Smooth muscle cell (in vitro differentiated cells): ENCODE data around the gene ADCYAP1R1. TPM values are rescaled to one million over a fixed set of nuclear protein-coding genes. Genes with fewer than 3 reads are reported as not detected.
A peak's percentile ranks its signal among the peaks of the same experiment; 100 is the strongest.

Source experiments
- DNase-seq: peaks from one replicate; lab custom pipeline; 2025; ENCODE audit not compliant: unreplicated experiment; lab: John Stamatoyannopoulos, UW
- H2AFZ ChIP-seq: fragments of 200-600 bp; sonication (generic); 2 replicates; pipeline ENCODE4 v1.6.0; 2016; ENCODE audit warnings: antibody characterized with exemption, low read depth, mild to moderate bottlenecking
- H3F3A ChIP-seq: fragments of 200-600 bp; sonication (generic); 2 replicates; pipeline ENCODE4 v1.6.0; 2017; ENCODE audit warnings: antibody characterized with exemption, low read depth
- H3K27ac ChIP-seq: fragments of 200-600 bp; sonication (generic); 2 replicates; pipeline ENCODE4 v1.5.1; 2016; ENCODE audit warnings: low read depth, mild to moderate bottlenecking
- H3K27me3 ChIP-seq: fragments of 200-600 bp; sonication (generic); 2 replicates; pipeline ENCODE4 v1.6.1; 2016; ENCODE audit warnings: low read depth, mild to moderate bottlenecking
- H3K36me3 ChIP-seq: fragments of 200-600 bp; sonication (generic); 2 replicates; pipeline ENCODE4 v1.5.1; 2016; ENCODE audit warnings: low read depth
- H3K4me1 ChIP-seq: fragments of 200-600 bp; sonication (generic); 2 replicates; pipeline ENCODE4 v1.5.1; 2016; ENCODE audit warnings: low read depth
- H3K4me2 ChIP-seq: fragments of 200-600 bp; sonication (generic); 2 replicates; pipeline ENCODE4 v1.6.0; 2016; ENCODE audit warnings: mild to moderate bottlenecking
- H3K4me3 ChIP-seq: fragments of 200-600 bp; sonication (generic); 2 replicates; pipeline ENCODE4 v1.5.1; 2016; ENCODE audit warnings: mild to moderate bottlenecking
- H3K79me2 ChIP-seq: fragments of 200-600 bp; sonication (generic); 2 replicates; pipeline ENCODE4 v1.6.0; 2016; ENCODE audit warnings: low read depth, mild to moderate bottlenecking
- H3K9ac ChIP-seq: fragments of 200-600 bp; sonication (generic); 2 replicates; pipeline ENCODE4 v1.6.0; 2016; ENCODE audit warnings: low read depth
- H3K9me3 ChIP-seq: fragments of 200-600 bp; sonication (generic); replicated peaks from 2 replicates; pipeline ENCODE4 v1.5.1; 2016; ENCODE audit warnings: low read depth
- H4K20me1 ChIP-seq: fragments of 200-600 bp; sonication (generic); 2 replicates; pipeline ENCODE4 v1.6.0; 2016; ENCODE audit warnings: low read depth
- CTCF ChIP-seq: fragments of 200-600 bp; sonication (generic); IDR thresholded peaks from 2 replicates; pipeline ENCODE4 v1.5.1; 2017; ENCODE audit warnings: borderline replicate concordance, mild to moderate bottlenecking, antibody characterized with exemption; ENCODE audit not compliant: insufficient read depth, poor library complexity, severe bottlenecking
- WGBS: methylation state at CpG from one replicate; pipeline ENCODE4 v1.1.7; 2016; ENCODE audit warnings: low lambda C conversion rate; 5-methylcytosine and 5-hydroxymethylcytosine counted together
- polyA plus RNA-seq: library from polyadenylated mRNA; unstranded; fragments of >200 nt; fragmentation: Nextera tagmentation; extraction: Ambion mirVana; gene quantifications from 2 replicates; pipeline ENCODE4 v1.2.1, GENCODE V29; 2016
- total RNA-seq: library from RNA; depleted of rRNA; stranded (reverse); fragments of >200 nt; gene quantifications from 2 replicates; pipeline ENCODE4 v1.2.3, GENCODE V29; 2014

The ADCYAP1R1 gene
- total and polyA plus RNA-seq, 2 experiments from 2014 or later: not detected

GRCh38 chr7:31129067-31129466, 77.0 kb downstream of the ADCYAP1R1 start:
- no peak overlapping the region for H3K27ac ChIP-seq

GRCh38 chr7:31133497-31133896, 81.4 kb downstream of the ADCYAP1R1 start:
- Histone ChIP-seq H3K36me3 (no peaks in the 10 kb centered on the region), H3K4me2 (no peak overlapping the region), H3K4me1 (no peaks in the 10 kb centered on the region), H3K27ac (no peak overlapping the region), H3K9ac (no peak overlapping the region), H3F3A (no peaks in the 10 kb centered on the region), H3K79me2 (no peaks in the 10 kb centered on the region), H3K9me3 (no peaks in the 10 kb centered on the region), H2AFZ (no peak overlapping the region), H3K27me3 (peaks cover 3% of the 10 kb centered on the region), H3K4me3 (no peak overlapping the region), H4K20me1 (no peaks in the 10 kb centered on the region)
- WGBS: 83% methylated on average over 3 of the region's 3 CpGs
- no peak for TF ChIP-seq CTCF
- no peak for DNase-seq

More at GRCh38 chr7:31129067-31129466, 77.0 kb downstream of the ADCYAP1R1 start:
- Histone ChIP-seq H3K9me3 (no peaks in the 10 kb centered on the region), H3K4me3 (no peak overlapping the region), H3K79me2 (no peaks in the 10 kb centered on the region), H3K4me1 (no peaks in the 10 kb centered on the region), H2AFZ (no peak overlapping the region), H3K27me3 (peaks cover 3% of the 10 kb centered on the region), H4K20me1 (no peaks in the 10 kb centered on the region), H3K4me2 (no peak overlapping the region), H3F3A (no peaks in the 10 kb centered on the region), H3K9ac (no peak overlapping the region), H3K36me3 (no peaks in the 10 kb centered on the region)
- no peak for DNase-seq
- 86% methylated on average over 3 of the region's 3 CpGs for WGBS
- no peak for TF ChIP-seq CTCF

- DNase-seq: peak; percentile 29
- H3K4me1 ChIP-seq: no peaks in the 10 kb centered on the region
- H3K4me2 ChIP-seq: peak overlapping the region; percentile 53
- H3F3A ChIP-seq: no peaks in the 10 kb centered on the region
- H3K9me3 ChIP-seq: no peaks in the 10 kb centered on the region
- H3K27ac ChIP-seq: no peak overlapping the region
- H3K27me3 ChIP-seq: peaks cover 3% of the 10 kb centered on the region
- H3K36me3 ChIP-seq: no peaks in the 10 kb centered on the region
- 45% methylated on average over 31 of the region's 31 CpGs for WGBS
- H4K20me1 ChIP-seq: no peaks in the 10 kb centered on the region
- no peak overlapping the region for H3K4me3 ChIP-seq
- no peaks in the 10 kb centered on the region for H3K79me2 ChIP-seq
- peak; percentile 73 for TF ChIP-seq CTCF
- H3K9ac ChIP-seq: no peak overlapping the region
- peak overlapping the region; percentile 42 for H2AFZ ChIP-seq
These were observed 82.4 kb downstream of the ADCYAP1R1 start for GRCh38 chr7:31134246-31135188.

- Histone ChIP-seq H3K79me2 (no peaks in the 10 kb centered on the region), H3K27ac (no peak overlapping the region), H3K4me2 (no peak overlapping the region), H3K36me3 (no peaks in the 10 kb centered on the region), H3K4me1 (no peaks in the 10 kb centered on the region), H3K9ac (no peak overlapping the region), H3K27me3 (peaks cover 19% of the 10 kb centered on the region), H4K20me1 (no peaks in the 10 kb centered on the region), H2AFZ (no peak overlapping the region), H3F3A (no peaks in the 10 kb centered on the region), H3K4me3 (no peak overlapping the region), H3K9me3 (no peaks in the 10 kb centered on the region)
- 90% methylated on average over 7 of the region's 7 CpGs for WGBS
- no peak for TF ChIP-seq CTCF
- DNase-seq: no peak
These were observed 85.1 kb downstream of the ADCYAP1R1 start for GRCh38 chr7:31137234-31137633.
